ENCODE measurements around the gene ADAMTSL2.

ADAMTSL2 gene

DNA sequence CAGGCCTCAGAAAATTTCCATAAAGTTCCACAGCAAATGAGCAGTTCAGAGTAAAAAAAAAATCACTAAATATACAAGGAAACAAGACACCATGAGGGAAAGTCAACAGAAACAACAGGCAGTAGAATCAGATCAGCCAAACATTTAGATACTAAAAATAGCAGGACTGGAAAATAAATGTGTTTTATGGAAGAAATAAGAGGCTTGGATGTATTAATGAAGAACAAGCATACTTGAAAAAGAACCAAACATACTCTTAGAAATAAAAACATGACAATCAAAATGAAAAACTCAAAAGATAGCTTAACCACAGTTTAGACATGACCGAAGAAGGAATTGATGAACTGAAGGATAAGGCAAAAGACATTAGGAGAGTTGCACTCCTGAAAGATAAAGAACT lies 32.4 kb upstream of the ADAMTSL2 start:
- DNase-seq, result no peak

DNA sequence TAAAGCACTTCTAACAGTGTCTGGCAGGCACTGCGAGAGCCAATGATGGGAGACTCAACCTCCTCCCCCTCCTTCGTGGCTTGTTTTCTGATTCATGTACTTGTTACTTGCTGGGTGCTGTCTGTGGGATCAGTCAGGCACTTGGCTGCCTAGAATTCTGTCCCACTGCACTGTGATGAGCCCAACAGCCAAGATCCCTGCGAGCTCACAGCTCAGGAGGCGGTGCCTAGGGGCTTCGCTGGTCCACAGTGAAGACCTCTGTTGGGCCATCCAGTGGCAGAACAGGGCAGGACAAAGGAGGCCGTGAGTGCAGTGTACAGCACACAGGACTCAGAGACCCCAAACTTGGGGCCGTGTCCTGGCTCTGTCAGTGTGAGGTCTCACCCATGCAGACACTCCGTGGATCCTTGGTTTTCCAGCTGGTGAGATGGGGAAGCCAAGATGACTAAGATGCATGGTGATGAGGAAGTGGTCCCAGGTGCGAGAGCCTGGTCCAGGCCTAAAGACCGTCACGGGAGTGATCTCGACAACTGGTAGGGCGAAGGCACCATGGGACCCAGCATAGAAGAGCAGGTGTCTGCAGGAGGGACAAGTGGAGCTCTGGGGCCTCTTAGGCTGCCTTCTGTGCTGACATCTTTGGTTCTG lies 29.2 kb upstream of the ADAMTSL2 start:
- no peak for DNase-seq

DNA sequence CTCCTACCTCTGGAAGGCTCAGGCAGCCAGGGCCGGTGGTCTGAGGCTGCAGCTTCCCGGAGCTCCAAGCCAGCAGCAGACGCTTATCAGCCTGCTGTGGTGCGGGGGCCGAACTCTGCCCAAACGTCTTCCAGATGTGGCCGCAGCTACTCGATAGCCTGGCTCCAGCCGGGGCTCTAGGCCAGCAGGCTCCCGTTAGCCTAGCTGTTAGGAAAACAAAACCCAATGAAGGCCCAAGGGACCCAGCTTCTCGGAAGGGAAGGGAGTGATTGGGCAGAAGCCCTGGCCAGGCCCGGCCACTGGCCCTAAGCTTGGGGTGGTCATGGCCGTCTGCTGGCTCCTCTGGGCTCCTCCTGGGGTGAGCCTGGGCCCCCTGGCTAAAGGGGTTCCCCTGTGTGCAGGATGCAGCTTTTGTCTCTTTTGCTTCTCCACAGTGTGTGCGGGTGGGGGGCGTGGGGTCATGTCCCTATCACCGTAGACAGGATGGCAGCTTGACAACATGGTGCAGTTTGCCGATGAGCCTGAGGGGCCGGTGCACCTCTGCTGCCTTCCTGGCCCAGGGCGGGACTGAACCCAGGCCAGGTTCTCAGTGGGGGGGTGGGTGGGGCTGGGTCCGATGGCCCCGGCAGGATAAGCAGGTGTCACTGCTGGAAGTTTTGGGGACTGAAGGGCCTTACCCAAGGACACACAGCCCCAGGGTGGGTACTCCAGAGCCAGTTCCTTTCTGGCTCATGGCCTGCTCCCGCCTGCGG lies 28.4 kb upstream of the ADAMTSL2 start:
- no peak for DNase-seq

DNA sequence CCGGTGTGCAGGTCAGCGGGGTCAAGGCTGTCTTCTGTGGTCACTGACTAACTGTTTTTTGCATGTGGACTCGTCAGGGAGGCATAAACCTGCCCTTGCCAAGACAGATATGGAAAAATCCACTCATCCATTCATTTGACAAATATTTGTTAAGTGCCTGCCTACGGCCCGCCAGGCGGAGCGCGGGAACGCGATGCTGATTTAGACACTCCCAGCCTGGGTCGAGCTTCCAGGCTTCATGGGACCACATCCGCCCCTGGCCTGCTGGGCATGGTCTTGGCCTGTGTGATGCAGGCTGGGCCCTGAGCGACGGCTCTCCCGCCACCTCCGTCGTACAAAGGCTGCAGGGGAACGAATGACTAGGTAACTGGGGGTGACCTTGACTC lies 27.9 kb upstream of the ADAMTSL2 start:
- no peak for DNase-seq

DNA sequence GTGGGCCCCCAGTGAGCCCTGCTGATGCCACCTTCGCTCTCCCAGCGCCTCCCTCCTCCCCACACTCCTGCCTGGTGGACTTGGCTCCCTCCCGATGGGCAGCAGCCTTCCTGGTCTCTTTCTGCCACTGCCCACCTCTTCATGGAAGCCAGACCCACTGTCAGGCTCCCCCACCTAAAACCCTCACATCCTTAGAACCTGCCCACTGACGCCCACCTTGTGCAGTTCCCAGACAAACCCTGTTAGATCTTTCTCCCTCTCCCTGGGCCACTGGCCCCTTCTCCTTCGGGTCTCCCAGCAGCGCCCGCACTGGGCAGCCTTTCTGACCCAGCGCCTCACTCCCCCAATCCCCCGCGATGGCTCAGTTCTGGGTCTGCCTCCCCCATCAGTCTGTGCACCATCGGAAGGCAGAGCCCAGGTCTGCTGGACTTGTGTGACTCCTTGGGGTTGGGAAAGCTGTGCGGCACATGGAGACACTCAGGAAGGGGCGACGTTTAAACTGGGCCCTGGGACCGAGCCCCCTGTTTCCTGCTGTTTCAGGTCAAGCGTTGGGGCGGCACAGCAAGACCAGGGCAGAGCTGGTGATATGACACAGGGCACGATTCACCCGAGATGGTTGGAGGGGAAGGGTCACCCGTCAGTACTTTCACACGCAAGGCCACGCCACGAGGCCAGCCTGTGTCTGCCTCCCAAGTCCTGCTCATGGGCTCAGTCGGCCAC lies 27.1 kb upstream of the ADAMTSL2 start:
- no peak for DNase-seq

DNA sequence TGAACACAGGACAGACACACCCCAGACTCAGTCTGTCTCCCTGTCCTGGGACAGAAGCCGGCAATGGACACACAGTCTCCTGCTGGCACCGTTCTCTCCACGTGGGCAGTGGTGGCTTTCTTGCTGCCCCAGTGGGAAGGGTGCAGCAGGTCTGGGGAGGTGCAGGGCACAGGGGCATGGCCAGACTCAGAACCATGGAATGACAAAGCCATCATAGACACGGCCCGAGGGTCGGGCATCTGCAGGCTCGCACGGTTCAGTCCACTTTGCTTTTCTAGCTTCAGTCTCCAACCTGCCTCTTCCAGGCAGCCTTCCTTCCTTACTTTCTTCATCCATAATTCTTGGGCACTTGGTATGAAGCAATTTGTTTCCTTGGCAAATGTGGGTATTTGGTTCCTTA lies 26.5 kb upstream of the ADAMTSL2 start:
- DNase-seq, result no peak

DNA sequence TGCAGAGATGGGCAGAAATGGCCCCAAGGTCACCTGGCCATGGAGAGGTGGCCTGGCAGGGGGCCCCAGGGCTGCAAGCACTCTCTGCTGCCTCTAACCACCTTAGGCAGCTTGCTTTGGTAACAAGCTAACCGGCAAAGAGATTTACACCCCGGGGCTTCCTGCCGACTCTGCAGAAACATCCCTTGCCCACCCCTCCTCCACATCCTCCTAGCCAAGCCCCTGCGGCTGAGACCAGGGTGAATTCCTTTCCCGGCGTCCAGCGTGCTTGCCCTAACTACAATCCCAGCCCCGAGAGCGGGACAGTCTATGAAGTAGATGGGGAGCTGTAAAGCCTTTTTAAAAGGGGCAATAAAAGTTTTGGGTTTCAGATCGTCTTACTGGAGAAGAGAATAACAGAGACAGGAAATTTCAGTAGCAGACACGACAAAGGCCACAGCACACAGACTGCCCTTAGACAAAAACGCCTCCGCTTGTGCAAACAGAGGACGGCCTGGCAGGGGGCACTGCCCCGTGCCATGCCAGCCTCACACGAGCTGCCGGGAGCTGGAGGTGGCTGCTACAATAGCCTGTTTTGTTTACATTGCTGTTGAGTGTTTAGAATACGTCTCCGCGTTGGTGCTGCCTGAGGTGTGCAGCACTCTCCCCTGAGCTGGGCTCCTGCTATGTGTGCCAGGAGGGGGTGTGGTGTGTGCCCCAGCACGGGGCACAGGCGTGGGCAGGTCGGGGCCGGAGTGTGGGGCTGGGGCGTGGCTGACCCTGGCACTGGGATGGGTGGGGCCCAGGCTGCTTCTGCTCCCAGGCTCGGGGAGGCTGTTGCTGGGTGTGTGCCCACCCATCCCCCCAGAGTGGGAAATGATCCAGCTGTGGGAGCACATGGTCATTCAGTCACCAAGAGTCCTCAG lies 25.1 kb upstream of the ADAMTSL2 start:
- no peak for DNase-seq

DNA sequence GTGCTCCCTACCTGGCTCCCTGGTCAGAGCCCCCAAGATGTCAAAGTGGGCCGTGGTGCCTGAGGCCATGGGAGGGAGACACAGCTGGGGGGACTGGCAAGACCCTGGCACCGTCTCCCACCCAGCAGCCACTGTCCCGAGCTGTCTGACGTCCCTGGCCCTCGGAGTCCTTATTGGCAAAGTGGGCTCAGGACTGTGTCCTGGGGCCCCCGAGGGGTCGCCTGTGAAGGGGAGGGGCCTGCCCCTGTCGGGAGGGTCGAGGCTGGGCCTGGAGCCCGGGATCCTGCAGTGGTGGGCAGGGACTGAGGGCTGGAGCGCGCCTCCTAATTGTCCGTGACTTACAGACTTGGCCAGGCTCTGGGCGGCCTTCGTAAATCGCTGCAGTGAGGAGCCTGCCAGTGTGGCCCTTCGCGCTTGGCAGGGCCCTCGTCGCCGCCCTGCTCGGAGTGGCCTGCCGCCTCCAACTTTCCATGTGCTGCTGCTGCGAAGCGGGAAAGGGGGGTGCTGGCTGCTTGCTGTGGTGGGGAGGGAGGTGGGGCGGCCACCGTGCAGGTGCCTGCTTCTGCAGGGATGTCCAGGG lies 23.5 kb upstream of the ADAMTSL2 start:
- no peak for DNase-seq

DNA sequence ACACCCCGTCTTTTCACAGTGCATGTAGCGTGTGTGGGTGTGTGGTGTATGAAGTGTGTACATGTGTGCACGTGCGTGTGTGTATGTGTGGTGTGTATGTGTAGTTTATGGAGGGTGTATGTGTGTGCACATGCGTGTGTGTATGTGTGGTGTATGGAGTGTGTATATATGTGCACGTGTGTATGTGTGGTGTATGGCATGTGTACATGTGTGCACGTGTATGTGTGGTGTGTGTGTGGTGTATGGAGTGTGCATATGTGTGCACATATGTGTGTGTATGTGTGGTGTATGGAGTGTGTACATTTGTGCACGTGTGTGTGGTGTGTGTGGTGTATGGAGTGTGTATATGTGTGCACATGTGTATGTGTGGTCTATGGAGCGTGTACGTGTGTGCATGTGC lies 22.9 kb upstream of the ADAMTSL2 start:
- DNase-seq, result no peak

DNA sequence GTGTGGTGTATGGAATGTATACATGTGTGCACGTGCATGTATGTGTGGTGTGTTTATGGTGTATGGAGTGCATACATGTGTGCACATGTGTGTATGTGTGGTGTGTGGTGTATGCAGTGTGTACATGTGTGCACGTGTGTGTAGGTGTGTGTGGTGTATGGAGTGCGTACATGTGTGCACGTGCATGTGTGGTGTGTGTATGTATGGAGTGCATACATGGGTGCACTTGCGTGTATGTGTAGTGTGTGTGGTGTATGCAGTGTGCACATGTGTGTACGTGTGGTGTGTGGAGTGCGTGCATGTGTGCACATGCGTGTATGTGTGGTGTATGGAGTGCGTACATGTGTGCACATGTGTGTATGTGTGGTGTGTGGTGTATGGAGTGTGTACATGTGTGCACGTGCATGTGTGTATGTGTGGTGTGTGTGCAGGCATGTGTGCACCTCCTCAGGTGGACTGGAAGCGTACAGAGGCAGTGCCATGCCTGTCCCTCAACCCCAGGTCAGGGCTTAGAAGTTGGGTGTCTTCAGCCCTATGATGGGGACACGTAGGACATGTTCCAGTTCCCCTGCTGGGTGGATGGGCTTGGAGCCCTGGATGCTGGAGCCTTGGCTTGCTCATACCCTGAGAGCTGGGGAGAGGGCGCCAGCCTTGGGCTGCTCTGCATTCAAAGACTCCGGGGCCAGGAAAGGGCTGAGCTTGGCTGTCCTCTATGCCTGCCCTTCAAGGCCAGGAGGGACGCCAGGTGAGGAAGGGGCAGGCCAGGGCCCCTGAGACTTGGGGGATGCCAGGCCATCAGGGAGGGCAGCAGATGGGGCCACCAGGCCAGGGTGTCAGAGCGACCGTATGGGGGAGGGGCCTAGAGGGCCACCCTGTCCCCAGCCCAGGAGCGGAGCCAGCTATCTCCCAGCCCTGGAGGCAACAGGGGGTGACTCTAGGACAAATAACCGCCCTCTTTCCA lies 22.0 kb upstream of the ADAMTSL2 start:
- no peak for DNase-seq

DNA sequence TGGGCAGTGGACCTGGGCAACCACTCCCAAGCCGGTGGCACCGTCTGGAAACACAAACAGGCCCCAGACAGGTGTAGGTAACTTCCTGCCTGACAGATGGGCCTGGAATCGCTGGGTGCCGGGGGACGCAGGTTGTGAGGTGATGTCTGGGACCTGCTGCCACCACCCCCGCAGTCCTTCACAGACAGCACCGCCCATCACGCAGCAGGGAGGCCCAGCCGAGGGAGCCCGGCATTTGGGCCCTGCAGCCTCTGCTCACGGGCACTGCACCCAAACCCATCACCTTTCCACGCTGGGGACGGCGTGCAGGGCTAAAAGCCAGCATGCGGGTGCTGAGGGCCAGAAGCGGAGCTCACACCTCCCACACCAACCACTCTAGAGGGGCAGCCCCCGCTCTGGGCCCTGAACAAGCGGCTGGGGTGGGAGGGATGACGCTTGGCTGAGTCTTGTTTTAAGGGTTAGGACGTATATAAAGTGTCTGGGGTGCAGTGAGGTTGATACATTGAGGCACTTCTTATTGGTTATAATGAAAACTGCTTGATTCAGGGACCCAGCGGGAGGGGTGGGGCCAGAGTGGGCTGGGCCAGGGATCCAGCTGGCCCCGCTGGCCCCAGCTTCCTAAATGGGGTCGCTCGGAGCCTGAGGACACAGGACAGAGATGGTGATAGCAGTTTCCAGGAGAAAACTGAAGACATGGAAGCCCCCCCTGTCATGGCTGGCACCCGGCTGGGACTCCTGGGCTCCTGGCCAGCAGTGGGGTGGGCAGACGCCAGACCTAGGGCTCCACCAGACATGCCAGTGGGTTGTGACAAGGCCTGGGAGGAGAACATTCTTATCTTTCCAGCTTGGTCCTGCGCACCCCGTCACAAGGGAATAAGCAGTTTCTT lies 21.0 kb upstream of the ADAMTSL2 start:
- DNase-seq, result peak in 1 of 2 experiments; percentile 4

DNA sequence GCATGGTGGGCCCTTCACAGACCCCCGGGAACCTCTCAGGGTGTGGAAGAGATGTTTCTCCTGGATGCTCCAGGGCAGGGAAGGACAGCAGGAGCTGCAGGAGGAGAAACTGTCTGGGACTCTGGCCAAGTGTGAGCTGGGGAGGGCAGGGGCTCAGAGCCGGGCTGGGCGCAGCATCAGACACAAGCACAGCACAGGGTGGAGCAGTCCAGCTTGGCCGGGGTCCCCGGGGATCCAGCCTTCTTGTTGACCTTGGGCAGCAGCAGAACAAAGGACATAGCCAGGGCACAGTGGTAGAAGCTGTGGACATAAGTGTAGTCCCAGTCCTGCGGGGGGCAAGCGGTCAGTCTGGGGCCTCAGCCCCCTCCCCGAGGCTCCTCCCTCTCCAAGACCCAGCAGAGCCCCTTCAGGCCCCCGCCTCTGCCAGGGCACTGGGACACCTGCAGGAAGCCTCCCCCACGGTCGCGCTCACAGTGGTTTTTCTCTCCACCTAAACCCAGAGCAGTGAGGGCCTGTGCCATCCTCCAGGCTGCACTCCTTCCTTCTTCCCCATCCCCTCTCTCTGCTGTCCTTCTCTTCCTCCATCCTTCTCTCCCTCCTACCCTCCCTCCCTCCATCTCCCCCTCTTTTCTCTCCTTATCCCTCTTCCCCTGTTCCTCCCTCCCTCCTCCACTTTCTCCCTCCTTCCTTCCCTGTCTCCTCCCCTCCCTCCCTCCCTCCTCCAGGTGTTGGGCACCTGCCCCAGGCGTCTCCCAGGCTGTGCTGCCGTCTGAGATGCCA lies 19.9 kb upstream of the ADAMTSL2 start:
- DNase-seq, result peak in 1 of 2 experiments; percentile 37

DNA sequence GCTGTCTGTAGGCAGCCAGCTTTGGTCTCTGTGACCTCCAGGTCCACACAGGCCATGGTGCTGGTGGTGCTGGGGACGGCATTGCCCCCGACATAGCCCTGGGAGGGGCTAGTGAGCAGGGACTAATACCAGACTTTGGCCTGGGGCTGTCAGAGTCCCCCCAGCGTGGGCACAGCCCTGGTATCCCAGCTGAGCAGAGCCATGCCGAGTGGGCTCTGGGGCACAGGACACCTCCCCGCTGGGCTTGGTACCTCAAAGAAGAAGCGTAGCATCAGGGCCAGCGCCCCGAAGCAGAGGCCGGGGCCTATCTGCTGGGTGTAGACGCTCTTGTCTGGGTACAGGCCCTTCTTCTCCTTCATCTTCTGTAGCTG lies 19.3 kb upstream of the ADAMTSL2 start:
- DNase-seq, result no peak

DNA sequence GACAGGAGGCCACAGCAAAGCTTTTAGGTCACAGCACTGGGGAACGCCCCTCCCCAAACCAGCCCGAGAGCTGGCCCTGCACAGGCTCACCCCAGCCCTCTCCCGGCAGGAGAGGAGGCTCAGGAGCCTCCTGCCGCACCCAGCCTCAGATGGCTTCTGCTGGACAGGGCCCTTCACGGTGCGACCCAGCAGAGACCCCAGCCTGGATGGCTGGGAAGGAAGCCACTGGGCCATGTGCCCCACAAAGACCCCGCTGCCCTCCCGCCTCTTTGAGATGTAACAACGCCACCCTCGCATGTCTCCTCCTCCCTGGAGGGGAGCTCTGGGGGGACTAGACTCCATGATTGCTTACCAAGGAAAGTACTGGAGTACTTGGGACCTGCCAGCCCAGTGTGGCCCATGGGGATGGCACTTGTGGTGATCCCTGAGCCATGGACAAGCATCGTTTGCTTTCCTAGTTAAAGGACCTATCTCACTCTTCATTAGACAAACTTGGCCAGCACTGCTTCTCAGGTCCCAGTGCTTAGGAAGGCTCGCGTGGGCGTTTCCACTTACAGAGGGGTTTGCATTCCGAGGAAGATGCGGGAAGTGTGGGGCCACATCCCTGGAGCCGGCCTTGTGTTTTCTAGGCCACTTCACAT lies 18.8 kb upstream of the ADAMTSL2 start:
- DNase-seq, result no peak

DNA sequence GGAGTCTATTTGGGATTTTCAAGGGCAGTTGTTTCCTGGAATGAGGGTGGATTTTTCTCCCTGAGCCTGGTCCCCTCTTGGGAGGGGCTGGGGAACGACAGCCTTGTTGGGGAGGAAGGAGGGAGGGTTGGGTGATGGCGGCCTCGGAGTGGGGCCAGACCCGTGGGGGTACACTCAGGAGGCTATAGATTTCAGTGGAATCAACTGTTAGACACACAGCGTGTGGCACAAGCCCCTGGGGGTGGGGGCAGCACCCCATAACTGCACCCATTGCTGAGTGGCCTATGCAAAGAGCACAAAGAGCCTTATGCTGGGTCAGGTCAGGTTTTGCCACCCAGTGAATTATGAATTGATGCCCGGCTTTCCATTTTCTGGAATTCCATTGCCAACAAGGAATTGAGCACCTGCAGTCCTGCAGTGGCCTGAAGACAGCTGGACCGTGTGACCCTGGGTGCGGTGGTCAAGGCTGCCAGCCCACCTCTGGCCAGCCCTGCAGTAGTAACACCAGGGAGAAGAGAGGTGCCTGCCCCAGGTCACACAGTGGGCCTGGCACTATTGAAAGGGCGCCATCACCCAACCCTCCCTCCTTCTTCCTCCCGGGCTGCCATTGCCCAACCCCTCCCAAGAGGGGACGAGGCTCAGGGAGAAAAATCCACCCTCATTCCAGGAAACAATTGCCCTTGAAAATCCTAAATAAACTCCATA lies 18.1 kb upstream of the ADAMTSL2 start:
- no peak for DNase-seq

DNA sequence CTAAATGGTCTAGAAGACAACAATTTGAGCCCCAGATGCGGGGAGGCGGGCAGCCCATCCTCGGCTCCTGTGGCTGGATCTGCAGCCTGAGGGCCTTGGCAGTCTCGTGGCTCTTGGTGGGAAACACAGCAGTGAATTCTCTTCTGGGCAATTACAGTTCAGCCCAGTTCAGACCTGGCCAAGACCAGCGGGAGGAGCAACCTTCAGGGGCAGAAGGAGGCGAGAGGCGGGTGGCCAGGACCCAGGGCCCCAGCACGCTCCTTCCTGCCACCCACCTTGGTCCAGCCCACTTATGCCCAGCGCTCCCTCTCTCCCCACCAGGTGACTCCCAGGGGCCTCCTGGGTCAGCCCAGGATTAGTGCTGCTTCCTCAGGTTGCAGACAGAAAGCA lies 17.5 kb upstream of the ADAMTSL2 start:
- DNase-seq, result no peak

DNA sequence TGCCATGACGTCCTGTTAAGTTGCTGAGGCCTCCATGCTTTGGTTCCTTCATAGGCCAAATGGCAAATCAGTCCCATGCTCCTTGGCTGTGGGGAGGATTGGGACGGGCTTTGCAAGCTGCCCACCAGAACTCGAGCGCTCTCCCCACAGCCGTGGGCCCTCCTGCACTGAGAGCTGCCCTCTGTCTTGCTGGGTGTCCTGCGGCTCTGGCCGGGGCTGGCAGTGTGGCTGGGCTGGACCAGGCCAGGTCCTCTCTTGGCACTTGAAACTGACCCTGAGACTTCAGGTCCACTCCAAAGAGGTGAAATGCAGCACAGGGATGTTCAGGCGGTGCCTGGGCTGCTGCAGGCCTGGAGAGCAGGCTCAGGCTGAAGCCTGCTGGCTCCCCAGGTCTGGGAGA lies 16.8 kb upstream of the ADAMTSL2 start:
- no peak for DNase-seq

DNA sequence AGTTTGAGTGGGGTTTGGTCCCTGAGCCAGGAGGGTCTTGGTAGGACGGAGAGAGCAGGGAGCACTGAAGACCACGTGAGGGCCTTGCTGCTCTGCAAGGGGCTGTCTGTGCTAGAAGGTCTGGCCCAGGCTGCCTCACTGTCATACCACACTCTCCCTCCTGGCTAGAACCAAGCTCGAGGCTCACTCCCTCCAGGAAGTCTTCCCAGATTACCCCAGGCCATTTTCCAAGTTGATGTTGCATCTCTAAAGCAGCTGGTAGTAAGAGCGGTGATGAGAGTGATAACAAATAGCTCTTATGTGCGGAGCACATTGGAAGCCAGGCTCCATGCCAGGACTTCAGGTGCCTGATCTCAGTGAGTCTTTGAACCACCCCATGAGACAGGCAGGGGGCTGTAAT lies 16.3 kb upstream of the ADAMTSL2 start:
- DNase-seq, result no peak
